HG03432 (cell line): Measurements from ENCODE around the gene PRG3.
A peak's percentile ranks its signal among the peaks of the same experiment; 100 is the strongest.

Source experiments
- ATAC-seq: cut with Tn5 transposase; IDR thresholded peaks from one replicate; pipeline ENCODE4 v1.9.1; 2021; ENCODE audit warnings: mild to moderate bottlenecking, moderate library complexity; ENCODE audit not compliant: unreplicated experiment

Gene PRG3, protein sequence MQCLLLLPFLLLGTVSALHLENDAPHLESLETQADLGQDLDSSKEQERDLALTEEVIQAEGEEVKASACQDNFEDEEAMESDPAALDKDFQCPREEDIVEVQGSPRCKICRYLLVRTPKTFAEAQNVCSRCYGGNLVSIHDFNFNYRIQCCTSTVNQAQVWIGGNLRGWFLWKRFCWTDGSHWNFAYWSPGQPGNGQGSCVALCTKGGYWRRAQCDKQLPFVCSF

DNA sequence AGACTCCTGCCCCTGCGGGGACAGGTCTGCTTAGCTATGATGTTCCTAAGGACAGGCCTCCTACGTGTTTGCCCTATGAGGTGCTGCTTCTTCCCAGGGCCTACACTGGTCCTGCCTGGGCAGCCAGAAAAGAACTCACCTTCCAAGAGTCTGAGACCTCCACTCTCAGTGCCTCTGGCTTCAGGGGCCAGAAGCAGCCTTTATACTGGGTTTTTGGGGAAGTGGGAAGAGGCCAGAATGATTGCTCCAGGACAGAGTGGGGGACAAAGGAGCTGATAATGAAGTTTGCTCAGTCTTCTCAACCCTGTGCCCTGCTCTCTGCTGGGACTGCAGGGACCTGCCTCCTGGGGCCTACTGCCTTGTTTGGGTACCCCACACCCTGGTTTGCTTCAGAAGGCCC, at the start of gene PRG3:
TSS of gene PRG3 (minus strand) at position 176 of the 400 bp plus-strand sequence. CDS start 442 bp downstream, outside the sequence.
- no peak for ATAC-seq

DNA sequence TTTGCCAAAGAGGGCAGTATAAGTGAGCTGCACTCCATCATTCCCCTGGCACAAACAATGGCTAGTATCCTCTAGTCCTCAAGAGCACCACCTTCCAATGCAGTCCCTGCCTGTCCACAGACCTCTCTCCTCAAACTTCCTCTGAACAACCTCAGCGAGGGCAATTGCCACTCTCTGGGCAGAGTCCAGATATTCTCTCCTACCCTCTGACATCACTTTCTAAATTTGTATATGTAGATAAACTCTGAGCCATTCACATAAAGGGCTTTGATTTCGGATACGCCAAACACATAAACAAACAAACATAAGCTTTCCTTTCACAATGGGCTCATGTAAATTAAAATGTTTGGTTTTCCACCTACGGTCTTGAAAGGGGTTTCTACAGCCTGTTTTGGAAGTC, 49.0 kb upstream of the PRG3 start:
- no peak for ATAC-seq

DNA sequence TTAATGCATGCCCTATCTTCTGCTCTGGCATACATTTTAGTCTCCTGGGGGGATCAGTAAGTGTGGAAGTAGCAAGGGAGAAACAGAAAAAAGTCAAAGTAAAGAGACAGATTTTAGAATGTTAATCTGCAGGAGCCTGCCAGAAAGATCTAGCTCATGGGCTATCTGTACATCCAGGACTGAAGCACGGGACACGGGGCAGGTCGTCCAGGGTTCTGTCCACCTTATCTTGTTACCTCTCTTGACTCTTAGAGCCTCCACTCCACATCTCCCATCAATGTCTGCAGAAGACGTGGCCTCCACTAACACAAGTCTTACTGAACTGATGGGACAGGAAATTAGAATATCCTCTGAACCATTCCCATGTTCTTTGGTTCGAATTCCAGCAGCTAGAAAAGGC, 47.7 kb upstream of the PRG3 start:
- ATAC-seq = no peak

DNA sequence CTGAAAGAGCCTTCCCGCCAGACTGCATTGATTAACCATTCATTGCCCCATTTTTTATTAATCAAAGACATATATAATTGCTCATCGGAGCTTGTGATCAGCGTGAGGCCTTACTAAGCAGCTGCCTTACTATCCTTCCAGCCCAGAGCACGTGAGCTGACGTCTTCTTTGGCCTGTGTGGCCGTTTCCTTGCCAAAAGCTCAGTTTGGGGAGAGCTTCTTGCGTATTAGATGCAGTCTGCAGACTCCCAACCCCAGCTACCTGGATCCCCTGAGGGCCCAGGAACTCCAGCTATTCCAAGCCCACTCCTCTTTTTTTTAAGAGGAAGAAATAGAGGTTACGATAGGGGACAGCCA, 46.8 kb upstream of the PRG3 start:
- no peak for ATAC-seq

DNA sequence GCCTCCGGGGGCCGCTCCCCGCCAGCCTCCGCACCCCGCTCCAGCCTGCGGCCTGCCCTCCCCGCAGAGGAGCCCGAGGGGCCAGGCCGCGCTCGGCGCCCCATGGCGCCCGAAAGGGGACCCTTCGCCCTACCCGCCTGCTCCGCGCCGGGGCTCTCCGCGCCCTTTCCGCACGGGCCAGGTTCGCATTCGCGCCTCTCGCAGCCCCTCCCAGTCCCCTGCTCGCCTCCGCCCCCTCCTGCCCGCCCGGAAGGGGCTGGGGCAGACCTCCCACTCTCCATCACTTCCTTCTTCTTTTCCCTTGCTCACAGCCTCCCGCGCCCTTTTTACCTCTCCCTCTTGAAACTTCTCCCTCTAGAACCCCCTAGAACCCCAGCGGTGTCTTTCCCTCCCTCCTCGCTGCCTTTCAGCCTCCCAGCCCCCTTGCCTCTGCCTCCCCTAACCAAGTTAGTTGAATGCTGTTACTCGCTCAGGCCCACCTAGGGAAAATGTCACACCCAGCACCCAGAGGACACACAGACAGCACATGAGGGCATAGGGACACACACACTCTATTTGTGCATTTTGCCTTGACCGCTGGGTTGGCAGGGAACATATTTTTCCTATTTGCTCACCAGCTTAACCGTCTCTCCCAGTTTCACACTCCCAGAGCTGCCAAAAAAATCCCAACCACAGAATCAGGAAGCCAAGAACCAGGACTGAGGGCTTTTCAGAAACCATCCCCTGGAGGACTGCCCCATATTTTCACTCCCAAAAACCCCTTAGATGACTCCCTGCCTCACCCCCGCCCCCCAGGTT, 46.2 kb upstream of the PRG3 start, which contains the start of gene SLC43A3:
TSS of gene SLC43A3 (minus strand) at position 193 of the 798 bp plus-strand sequence. CDS start 949 bp downstream, outside the sequence.
- ATAC-seq = peak; percentile 69

DNA sequence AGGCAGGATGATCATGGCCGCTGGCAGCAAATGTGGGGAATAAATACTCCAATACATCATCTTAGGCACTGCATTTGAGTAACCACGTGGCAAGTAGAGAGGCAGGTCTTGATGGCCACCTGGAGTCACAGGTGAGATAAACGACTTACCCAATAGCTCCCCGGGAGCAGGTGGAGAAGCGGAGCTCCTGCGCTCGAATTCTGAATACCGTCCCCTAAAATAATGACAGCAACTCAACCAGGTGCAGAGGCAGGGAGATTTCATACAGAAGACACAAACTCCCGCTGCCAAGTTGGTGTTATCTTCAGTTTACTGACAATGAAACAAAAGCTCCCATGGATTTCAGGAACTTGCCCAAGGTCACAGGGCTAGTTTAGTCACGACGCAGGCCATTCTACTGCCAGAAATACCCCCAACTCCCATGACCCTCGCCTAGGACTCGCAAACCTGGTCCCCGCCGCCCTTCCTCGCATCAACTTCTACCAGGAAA, 45.5 kb upstream of the PRG3 start:
- ATAC-seq = no peak

DNA sequence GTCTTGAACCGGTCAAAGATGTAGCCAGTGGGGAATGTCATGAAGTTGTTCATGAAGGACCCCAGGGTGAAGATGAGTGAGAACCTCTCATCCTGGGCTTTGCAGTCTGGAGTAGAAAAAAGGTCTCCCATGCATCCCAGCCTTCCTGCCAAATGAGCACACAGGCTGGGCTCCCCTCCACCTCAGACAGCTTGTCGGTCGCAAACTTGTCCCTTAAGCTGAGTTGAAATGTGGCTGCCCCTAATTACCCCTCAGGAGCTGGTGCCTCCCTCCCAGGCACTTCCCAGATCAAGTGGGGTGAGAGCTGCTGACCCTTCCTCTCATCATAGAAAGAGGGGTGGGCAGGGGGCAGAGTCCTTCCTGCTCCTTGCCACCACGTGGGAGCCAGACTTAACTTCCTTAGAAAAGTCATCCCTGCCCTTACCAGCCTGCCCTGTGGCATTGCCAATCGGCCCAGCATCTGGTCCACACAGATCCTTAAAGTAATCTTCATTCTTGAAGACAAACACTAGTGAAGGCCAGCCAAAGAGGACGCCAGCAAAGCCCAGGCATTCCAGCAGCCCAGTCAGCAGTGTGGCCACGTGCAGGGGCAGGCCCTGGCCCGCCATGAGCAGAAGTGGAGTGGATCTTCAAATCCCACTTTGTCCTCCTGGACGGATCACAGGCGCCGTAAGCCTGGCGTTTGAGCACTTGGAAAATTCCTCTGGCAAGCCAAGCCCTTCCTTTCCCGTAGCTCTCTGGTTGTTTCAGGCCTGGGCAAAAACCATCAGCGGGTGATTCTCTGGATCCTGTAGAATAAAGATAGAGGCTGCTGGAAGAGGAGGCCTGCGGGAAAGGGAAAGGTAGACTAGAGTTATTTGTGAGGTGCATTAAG, 44.9 kb upstream of the PRG3 start:
- ATAC-seq = no peak

DNA sequence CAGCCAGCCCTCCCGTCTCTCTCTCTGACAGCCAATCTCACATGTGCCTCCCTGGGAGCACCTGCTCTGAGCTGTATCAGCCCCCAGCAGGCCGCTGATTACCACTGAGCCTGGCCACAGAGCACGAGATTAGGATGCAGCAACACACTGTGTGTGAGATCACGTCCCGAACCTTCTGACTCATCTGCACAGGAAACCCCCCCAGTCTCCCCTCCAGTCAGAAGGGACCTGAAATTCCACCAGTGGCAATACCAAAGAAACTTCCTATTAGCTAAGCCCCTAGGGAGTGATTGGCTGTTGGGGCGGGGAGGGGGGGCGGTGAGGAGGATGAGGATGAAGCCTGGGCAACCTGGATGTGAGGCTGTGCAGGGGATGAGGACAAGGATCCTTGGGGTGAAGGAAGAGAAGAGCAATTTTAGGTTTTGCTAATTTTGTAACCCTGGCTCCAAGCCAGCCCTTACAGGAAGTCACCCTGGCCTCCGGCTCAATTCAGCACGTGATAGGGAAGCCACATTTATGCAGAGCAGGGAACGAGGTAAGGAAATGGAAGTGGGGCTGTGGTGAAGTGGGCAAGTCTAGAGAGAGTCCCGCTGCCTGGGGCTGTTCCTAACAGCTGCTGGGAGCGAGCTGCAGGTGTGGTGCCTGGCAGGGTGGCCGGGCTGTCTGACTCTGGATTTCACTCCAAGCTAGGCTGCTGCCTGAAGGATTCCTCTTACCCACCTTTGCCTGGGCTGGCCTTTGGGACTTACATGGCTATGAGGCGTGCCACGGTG, 44.0 kb upstream of the PRG3 start:
- peak; percentile 90 for ATAC-seq

DNA sequence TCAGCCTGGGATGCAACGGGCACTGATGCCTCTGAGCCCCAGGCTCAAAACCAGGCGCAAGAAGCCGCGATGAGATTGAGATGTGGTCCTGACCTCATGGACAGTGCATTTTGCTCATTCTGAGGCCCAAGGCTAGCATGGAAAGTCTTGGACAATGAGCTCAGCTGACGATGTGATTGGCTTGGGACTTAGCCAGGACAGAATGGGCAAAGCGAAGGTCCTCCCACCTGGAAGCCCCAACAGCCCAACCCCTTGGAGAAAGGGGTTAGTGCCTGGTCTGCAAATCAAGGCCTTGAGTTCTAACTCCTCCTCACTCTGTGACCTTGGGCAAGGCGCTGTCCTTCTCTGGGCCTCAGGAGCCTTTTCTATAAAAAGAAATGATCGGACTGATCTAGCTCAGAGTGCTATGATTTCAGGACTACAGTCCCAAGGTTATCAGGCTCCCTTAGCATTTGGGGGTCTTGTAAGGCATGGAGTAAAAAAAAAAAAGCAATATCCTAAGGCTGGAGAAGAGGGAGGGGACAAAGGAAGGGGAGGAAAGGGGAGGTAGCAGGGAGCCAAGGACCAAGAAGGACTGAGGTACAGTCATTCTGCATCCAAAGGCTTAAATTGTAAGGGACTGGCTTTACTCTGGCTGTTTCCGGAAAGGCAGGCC, 43.3 kb upstream of the PRG3 start:
- ATAC-seq = no peak

DNA sequence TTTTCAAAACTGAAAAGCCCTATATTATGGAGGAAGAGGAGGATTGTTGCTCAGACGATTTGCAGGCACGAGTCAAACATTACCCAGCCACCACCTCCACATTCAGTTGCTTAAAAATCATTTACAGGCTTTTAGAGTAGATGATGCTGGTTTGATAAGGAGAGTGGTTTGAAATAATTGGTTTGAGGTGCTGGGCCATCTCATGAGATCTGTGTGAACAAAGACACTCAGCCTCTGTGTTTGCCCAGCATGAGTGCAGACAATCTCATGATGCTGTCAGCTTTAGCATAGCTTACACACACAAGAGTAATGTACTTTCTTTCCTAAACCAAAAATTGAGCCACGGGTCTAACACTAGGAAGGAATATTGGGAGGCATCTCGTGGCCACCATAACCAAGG, 41.7 kb upstream of the PRG3 start:
- no peak for ATAC-seq

DNA sequence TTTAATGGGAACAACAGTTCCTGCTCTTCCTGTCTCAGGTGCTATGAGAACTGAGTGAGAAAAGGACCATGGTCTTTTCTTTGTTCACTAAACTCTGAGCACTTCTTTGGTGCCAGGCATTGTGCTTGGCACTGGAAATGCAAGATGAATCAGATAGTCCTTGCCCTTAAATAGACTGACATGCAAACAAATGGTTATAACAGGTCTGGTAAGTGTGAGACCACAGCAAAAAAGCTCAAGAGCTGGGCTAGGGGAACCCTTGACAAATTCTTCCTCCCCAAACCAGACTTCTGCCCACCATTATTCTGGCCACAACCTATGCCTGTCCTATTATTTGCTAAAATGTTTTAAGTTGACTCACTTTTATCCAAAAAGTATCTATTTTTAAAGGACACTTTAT, 40.9 kb upstream of the PRG3 start:
- no peak for ATAC-seq

DNA sequence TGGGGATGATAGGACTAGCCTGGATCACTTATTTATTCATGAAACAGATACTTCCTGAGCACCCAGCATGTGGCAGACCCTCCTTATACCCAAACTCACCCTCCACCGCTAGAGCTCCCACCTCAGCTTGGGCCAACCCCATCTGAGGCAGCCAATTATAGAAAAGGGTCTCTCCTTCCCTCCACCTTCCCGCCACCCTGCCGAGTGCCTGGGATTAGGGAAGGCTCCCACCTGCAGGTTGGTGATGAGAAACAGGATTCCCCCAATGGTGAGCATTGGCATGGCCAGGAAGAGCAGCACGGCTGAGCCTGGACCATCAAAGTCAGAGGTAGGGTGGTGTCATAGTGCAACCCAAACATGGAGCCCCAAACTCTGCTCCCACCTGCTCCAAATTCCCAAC, 40.1 kb upstream of the PRG3 start:
- no peak for ATAC-seq

DNA sequence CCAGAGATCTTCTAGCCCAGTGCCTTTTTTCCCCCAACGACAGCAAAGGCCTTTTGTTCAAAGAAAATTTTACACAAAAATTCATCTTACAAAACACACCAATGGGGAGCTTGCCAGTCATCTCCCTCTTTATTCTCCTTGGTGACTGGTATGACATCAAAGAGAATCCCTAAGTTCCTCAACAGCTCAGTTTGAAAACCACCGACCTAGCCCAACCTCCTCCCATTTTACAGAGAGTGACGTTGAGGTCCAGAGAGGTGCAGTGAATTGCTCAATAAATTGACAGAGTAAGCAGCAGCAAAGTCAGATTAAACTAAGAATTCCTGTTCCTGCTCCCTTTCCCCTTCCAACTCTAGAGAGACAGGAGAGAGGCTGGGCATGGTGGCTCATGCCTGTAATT, 38.2 kb upstream of the PRG3 start:
- no peak for ATAC-seq

DNA sequence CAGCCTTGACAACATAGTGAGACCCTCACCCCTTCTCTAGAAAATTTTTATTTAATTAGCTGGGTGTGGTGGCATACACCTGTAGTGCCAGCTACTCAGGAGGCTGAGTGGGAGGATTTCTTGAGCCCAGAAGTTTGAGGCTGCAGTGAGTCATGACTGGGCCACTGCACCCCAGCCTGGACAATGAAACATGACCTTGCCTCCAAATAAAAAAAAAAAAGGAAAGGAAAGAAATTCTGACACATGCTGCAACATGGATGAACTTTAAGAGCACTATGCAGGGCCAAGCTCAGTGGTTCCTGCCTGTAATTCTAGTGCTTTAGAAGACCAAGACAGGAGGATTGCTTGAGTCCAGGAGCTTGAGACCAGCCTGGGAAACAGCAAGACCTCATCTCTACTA, 37.2 kb upstream of the PRG3 start:
- ATAC-seq = no peak

DNA sequence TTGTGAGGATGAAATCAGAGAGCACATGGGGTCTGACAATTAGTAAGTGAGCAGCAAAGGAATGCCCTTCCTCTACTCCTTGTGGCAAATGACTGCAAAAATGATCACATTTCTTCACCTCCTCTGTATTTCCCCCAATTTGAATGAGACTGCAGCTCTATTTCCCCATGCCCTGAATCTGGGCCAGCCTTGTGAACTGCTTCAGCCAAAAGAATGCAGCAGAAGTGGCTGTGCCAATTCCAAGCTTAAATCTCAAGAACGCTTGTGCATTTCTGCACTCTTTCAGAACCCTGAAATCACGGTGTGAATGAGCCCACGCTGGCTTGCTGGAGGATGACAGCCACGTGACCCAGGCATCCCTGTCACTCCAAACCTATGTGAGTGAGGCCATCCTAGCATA, 36.1 kb upstream of the PRG3 start:
- ATAC-seq = no peak

DNA sequence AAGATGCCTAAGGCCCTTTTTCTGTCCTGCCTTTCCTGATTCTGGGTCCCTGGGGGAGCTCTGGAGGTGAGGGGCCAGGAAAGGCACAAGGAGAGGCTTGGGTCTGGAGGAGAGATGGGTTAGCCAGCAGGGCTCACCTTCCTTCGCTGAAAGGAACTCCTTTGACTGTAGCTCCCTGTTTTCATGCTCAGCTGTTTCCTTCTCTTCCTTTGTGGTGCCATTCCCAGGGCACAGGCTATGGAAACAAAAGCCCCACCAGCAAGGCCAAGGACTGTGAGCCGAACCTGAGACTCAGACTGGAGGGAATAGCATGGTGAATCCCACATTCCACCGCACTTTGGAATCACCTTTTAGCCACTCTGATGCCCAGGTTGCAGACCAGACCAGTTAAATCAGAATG, 35.5 kb upstream of the PRG3 start:
- no peak for ATAC-seq

DNA sequence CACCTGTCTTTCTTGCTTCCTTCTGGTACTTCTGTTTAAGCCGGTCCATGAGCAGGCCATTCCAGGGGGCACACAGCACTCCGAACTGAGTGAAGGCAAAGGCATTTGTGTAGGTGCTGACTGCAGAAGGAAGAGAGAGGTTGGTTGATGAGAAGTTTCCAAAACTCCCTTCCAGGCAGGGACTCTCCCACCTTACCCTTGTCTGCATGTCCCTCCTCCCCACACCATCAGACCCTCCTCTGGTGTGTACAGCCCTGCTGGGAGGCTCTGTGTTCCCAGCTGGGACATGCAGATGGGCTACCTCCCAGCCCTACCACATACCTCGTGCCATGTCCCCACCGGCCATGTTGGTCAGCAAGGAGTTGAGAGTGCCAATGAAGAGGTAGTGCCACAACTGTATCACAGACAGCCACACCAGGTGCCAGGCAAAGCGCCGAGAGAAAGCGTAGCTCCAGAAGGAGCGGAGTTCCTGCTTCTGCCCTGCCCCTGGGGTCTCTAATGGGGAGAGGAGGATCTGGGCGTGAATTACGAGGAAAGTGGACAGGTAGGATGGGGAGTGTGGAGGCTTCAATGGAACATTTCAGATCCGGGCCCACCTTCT, 33.8 kb upstream of the PRG3 start:
- ATAC-seq = no peak

DNA sequence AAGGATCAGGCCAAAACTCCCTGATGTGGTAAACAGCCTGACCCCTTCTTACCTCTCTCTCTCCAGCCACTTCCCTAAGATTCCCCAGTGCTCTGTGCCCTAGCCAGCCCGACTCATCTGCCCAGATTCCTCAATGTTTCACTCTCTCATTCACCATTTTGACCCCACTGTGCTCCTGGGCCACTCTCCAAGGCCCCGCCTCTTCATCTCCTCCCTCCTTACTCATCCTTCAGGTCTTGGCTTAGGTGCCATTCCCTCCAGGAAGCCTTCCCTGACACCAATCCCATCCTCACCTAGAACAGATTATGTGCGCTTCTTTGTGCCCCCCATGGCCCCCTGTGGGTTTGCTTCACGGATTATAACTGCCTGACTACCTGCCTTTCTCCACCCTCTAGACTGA, 32.7 kb upstream of the PRG3 start:
- no peak for ATAC-seq

DNA sequence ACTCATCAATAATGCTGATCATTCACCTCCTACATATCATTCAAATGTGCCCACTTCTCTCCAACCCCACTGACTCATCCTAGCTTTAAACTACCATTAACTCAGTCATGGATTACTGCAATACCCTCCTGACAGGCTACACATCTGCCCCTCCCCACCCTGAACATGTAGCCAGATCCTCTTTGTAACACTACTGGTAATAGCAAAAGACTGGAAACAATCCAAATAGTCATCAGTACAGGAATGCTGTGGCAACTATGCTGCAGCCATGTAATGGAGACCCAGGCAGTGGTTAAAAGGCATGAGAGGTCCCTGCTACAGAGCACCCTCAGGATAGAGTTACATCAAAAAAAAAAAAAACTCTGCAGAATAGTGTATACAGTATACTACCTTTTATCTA, 29.3 kb upstream of the PRG3 start:
- ATAC-seq = no peak
